ENCODE data around the gene TDRD6. TPM values are rescaled to one million over a fixed set of nuclear protein-coding genes. Genes with fewer than 3 reads are reported as not detected.

The TDRD6 gene
- total RNA-seq, 3 donors from 2014 or later, result 0.66 to 2.5 (median 1.1) TPM

GRCh38 chr6:46684771-46685170, 2.9 kb upstream of the TDRD6 start:
- H3K27ac ChIP-seq, result no peak overlapping the region
- H3K27me3 ChIP-seq, result no peaks in the 10 kb centered on the region
- intact Hi-C loops (cut with DNase I; ENCODE audit: low total_unique reads), result no loop called here
- H3K4me1 ChIP-seq, result no peaks in the 10 kb centered on the region
- peaks cover 0 to 5% of the 10 kb centered on the region in 2 donors for H3K9me3 ChIP-seq
- no peaks in the 10 kb centered on the region for H3K36me3 ChIP-seq
- TF ChIP-seq POLR2A (IDR thresholded peaks at IDR 0.05), result no peak
- TF ChIP-seq POLR2AphosphoS5 (IDR thresholded peaks at IDR 0.05), result no peak
- TF ChIP-seq, protein P1, sequence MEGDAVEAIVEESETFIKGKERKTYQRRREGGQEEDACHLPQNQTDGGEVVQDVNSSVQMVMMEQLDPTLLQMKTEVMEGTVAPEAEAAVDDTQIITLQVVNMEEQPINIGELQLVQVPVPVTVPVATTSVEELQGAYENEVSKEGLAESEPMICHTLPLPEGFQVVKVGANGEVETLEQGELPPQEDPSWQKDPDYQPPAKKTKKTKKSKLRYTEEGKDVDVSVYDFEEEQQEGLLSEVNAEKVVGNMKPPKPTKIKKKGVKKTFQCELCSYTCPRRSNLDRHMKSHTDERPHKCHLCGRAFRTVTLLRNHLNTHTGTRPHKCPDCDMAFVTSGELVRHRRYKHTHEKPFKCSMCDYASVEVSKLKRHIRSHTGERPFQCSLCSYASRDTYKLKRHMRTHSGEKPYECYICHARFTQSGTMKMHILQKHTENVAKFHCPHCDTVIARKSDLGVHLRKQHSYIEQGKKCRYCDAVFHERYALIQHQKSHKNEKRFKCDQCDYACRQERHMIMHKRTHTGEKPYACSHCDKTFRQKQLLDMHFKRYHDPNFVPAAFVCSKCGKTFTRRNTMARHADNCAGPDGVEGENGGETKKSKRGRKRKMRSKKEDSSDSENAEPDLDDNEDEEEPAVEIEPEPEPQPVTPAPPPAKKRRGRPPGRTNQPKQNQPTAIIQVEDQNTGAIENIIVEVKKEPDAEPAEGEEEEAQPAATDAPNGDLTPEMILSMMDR (IDR thresholded peaks at IDR 0.05), result no peak
- no peak overlapping the region for H3K4me3 ChIP-seq
- no peak for DNase-seq (ENCODE audit: low spot score in 2 of 2)

- Histone ChIP-seq H3K4me1 (no peaks in the 10 kb centered on the region), H3K36me3 (no peaks in the 10 kb centered on the region)
Observed at GRCh38 chr6:46688117-46688965, 656 bp downstream of the TDRD6 start.

DNA sequence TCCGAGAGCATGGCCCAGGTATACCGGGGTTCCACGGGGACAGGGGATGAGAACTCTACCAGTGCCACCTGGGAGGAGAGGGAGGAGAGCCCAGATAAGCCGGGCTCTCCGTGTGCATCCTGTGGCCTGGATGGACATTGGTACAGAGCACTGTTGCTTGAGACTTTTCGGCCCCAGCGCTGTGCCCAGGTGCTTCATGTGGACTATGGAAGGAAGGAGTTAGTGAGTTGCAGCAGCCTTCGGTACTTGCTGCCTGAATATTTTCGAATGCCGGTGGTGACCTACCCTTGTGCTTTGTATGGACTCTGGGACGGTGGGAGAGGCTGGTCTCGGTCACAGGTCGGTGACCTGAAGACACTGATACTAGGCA, 1.3 kb downstream of the TDRD6 start:
- intact Hi-C loops (cut with DNase I; ENCODE audit: low total_unique reads), result no loop called here
- Histone ChIP-seq H3K27me3 (no peaks in the 10 kb centered on the region), H3K27ac (no peak overlapping the region), H3K4me3 (no peak overlapping the region), H3K9me3 (peaks cover 0 to 5% of the 10 kb centered on the region in 2 donors), H3K4me1 (no peaks in the 10 kb centered on the region), H3K36me3 (no peaks in the 10 kb centered on the region)
- DNase-seq (ENCODE audit: low spot score in 2 of 2), result no peak
- TF ChIP-seq POLR2AphosphoS5 (IDR thresholded peaks at IDR 0.05), result no peak
- no peak for TF ChIP-seq POLR2A (IDR thresholded peaks at IDR 0.05)
- TF ChIP-seq, protein P1 (IDR thresholded peaks at IDR 0.05), result no peak

More at GRCh38 chr6:46688117-46688965, 656 bp downstream of the TDRD6 start:
- TF ChIP-seq POLR2A (IDR thresholded peaks at IDR 0.05) (no peak), POLR2AphosphoS5 (IDR thresholded peaks at IDR 0.05) (no peak)
- TF ChIP-seq, protein P1 (IDR thresholded peaks at IDR 0.05), result no peak
- intact Hi-C loops (cut with DNase I; ENCODE audit: low total_unique reads), result no loop called here
- H3K27ac ChIP-seq, result no peak overlapping the region
- H3K4me3 ChIP-seq, result no peak overlapping the region
- DNase-seq (ENCODE audit: low spot score in 2 of 2), result no peak
- H3K9me3 ChIP-seq, result peaks cover 0 to 5% of the 10 kb centered on the region in 2 donors
- H3K27me3 ChIP-seq, result no peaks in the 10 kb centered on the region

DNA sequence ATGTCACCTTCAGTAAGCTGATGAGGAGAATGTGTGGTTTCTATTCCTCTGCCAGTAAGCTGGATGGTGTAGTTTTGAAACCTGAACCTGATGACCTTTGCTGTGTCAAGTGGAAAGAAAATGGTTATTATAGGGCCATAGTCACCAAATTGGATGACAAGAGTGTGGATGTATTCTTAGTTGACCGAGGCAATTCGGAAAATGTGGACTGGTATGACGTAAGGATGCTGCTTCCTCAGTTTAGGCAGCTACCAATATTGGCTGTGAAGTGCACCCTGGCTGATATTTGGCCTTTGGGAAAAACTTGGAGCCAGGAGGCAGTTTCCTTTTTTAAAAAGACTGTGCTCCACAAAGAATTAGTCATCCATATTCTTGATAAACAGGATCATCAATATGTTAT, 2.0 kb downstream of the TDRD6 start:
- no peaks in the 10 kb centered on the region for H3K4me1 ChIP-seq
- intact Hi-C loops (cut with DNase I; ENCODE audit: low total_unique reads), result no loop called here

More for the DNA sequence above, 2.0 kb downstream of the TDRD6 start:
- no peak overlapping the region for H3K4me3 ChIP-seq
- DNase-seq (ENCODE audit: low spot score in 2 of 2), result no peak
- no peaks in the 10 kb centered on the region for H3K36me3 ChIP-seq
- no peak for TF ChIP-seq POLR2AphosphoS5 (IDR thresholded peaks at IDR 0.05)
- TF ChIP-seq, protein P1 (IDR thresholded peaks at IDR 0.05), result no peak
- H3K9me3 ChIP-seq, result peaks cover 0 to 5% of the 10 kb centered on the region in 2 donors
- H3K27me3 ChIP-seq, result no peaks in the 10 kb centered on the region
- no peak overlapping the region for H3K27ac ChIP-seq

Data from breast epithelium (tissue), 4 donors.